ENCODE data around the gene RAP1GAP. TPM values are rescaled to one million over a fixed set of nuclear protein-coding genes. Genes with fewer than 3 reads are reported as not detected.

Gene RAP1GAP
- total RNA-seq, 1 donor from 2014 or later, result 2.6 TPM

DNA sequence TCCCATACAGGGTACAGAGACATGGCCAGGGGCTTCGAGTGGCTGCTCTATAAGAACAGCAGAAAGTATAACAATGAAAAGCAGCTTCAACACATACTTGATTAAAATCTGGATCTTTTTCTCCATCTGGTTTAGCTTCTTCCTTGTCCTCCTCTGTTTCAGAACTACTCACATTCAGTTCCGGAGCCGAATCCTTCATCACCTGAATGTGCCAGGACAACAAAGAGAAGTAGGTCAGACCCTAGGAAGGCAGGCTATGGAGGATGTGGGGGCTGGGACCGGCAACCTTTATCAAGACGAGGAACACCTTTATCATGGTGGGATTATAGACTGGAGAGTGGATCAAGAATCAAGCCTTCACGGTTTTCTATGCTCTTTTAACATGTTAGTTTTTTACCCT, 32.2 kb upstream of the RAP1GAP start:
- no peak overlapping the region for H3K27ac Mint-ChIP-seq
- no peak for DNase-seq (ENCODE audit: low spot score)
- Histone ChIP-seq H3K4me3 (no peak overlapping the region), H3K79me2 (ENCODE audit: low read depth) (no peaks in the 10 kb centered on the region), H3K9ac (no peak overlapping the region), H3K36me3 (no peaks in the 10 kb centered on the region), H3K4me2 (no peak overlapping the region), H3K27ac (no peak overlapping the region), H3K27me3 (no peaks in the 10 kb centered on the region), H3K9me3 (ENCODE audit: low read depth) (no peaks in the 10 kb centered on the region), H3F3A (ENCODE audit: low read depth) (peaks cover 14% of the 10 kb centered on the region), H3K4me1 (peaks cover 15% of the 10 kb centered on the region), H4K20me1 (ENCODE audit: low read depth) (peaks cover 8% of the 10 kb centered on the region), H2AFZ (replicated peaks) (no peak overlapping the region)
- no peak overlapping the region for H3K4me3 Mint-ChIP-seq
- peaks cover 2% of the 10 kb centered on the region for H3K4me1 Mint-ChIP-seq
- H3K36me3 Mint-ChIP-seq, result peaks cover 22% of the 10 kb centered on the region
- H3K9me3 Mint-ChIP-seq, result no peaks in the 10 kb centered on the region
- TF ChIP-seq EZH2 (IDR thresholded peaks at IDR 0.05) (no peak), EZH2phosphoT487 (IDR thresholded peaks at IDR 0.05) (no peak)
- TF ChIP-seq, protein P1, sequence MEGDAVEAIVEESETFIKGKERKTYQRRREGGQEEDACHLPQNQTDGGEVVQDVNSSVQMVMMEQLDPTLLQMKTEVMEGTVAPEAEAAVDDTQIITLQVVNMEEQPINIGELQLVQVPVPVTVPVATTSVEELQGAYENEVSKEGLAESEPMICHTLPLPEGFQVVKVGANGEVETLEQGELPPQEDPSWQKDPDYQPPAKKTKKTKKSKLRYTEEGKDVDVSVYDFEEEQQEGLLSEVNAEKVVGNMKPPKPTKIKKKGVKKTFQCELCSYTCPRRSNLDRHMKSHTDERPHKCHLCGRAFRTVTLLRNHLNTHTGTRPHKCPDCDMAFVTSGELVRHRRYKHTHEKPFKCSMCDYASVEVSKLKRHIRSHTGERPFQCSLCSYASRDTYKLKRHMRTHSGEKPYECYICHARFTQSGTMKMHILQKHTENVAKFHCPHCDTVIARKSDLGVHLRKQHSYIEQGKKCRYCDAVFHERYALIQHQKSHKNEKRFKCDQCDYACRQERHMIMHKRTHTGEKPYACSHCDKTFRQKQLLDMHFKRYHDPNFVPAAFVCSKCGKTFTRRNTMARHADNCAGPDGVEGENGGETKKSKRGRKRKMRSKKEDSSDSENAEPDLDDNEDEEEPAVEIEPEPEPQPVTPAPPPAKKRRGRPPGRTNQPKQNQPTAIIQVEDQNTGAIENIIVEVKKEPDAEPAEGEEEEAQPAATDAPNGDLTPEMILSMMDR (IDR thresholded peaks at IDR 0.05), result no peak
- no peaks in the 10 kb centered on the region for H3K27me3 Mint-ChIP-seq (ENCODE audit: insufficient read depth, low read depth)

DNA sequence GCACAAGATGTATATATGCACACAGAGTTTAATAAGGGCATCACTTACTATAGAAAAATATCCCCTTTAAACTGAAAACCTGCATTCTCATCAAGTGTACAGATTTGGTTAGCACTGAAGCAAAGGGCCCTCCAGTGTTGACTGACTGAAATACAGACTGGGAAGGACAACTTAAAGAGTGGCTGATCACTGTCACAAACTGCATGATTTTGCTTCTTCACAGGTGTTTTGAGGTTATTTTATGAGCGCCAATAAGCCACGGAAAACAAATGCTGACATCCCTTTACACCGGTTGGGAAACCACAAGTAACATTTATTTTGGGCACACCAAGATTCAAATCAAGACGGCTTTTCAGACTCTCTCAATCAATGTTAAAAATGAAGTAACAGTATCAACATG, 30.9 kb upstream of the RAP1GAP start:
- Mint-ChIP-seq H3K9me3 (no peaks in the 10 kb centered on the region), H3K27me3 (ENCODE audit: insufficient read depth, low read depth) (peaks cover 2% of the 10 kb centered on the region), H3K27ac (no peak overlapping the region), H3K4me1 (no peaks in the 10 kb centered on the region), H3K36me3 (peaks cover 20% of the 10 kb centered on the region), H3K4me3 (no peak overlapping the region)
- H4K20me1 ChIP-seq (ENCODE audit: low read depth), result no peaks in the 10 kb centered on the region
- no peaks in the 10 kb centered on the region for H3K36me3 ChIP-seq
- no peak overlapping the region for H3K4me2 ChIP-seq
- peaks cover 2% of the 10 kb centered on the region for H3K4me1 ChIP-seq
- H3K27ac ChIP-seq, result no peak overlapping the region
- H2AFZ ChIP-seq (replicated peaks), result no peak overlapping the region
- TF ChIP-seq EZH2phosphoT487 (IDR thresholded peaks at IDR 0.05) (no peak), EZH2 (IDR thresholded peaks at IDR 0.05) (no peak)
- TF ChIP-seq, protein P1 (IDR thresholded peaks at IDR 0.05), result no peak
- no peaks in the 10 kb centered on the region for H3K9me3 ChIP-seq (ENCODE audit: low read depth)
- no peaks in the 10 kb centered on the region for H3K79me2 ChIP-seq (ENCODE audit: low read depth)
- DNase-seq (ENCODE audit: low spot score), result no peak
- H3K4me3 ChIP-seq, result no peak overlapping the region
- no peaks in the 10 kb centered on the region for H3K27me3 ChIP-seq
- no peak overlapping the region for H3K9ac ChIP-seq
- peaks cover under 1% of the 10 kb centered on the region for H3F3A ChIP-seq (ENCODE audit: low read depth)

DNA sequence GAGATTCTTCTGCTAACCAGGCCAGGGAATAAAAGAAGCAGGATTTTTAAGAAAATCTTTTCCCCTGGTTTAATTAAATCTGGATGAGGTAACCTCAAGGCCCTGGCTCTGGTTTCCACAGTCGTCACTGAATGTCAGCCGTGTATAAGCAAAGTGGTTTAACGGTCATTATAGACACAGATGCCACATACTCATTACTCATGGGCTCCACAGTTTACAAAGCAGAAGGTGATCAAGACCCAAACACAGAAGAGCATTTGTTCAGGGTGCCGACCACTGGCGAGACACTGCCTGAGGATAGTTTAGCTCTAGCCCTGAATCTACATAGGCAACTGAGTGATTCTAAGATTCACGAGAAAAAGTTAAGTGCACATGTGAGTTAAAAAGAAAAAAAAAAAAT, 27.8 kb upstream of the RAP1GAP start:
- Mint-ChIP-seq H3K36me3 (peaks cover 20% of the 10 kb centered on the region), H3K4me1 (no peaks in the 10 kb centered on the region), H3K4me3 (no peak overlapping the region), H3K27ac (no peak overlapping the region), H3K9me3 (no peaks in the 10 kb centered on the region), H3K27me3 (ENCODE audit: insufficient read depth, low read depth) (peaks cover 2% of the 10 kb centered on the region)
- Histone ChIP-seq H3K27ac (no peak overlapping the region), H4K20me1 (ENCODE audit: low read depth) (no peaks in the 10 kb centered on the region), H3K79me2 (ENCODE audit: low read depth) (no peaks in the 10 kb centered on the region), H2AFZ (replicated peaks) (no peak overlapping the region), H3K9me3 (ENCODE audit: low read depth) (no peaks in the 10 kb centered on the region), H3K4me1 (no peaks in the 10 kb centered on the region), H3K4me3 (no peak overlapping the region), H3F3A (ENCODE audit: low read depth) (no peaks in the 10 kb centered on the region), H3K9ac (no peak overlapping the region), H3K36me3 (no peaks in the 10 kb centered on the region), H3K27me3 (no peaks in the 10 kb centered on the region), H3K4me2 (no peak overlapping the region)
- no peak for DNase-seq (ENCODE audit: low spot score)
- TF ChIP-seq EZH2phosphoT487 (IDR thresholded peaks at IDR 0.05) (no peak), EZH2 (IDR thresholded peaks at IDR 0.05) (no peak)
- TF ChIP-seq, protein P1 (IDR thresholded peaks at IDR 0.05), result no peak
